Measurements from ENCODE around the gene ABI2. TPM values are rescaled to one million over a fixed set of nuclear protein-coding genes. Genes with fewer than 3 reads are reported as not detected.
"Not testable (repeated sequence)": the region's sequence is repeated elsewhere in the genome, so short reads cannot be mapped to it uniquely, and the experiment has no call there.

ABI2 gene
- total RNA-seq, 1 donor from 2014 or later: 161 TPM

GRCh38 chr2:203379156-203379555 lies 51.0 kb downstream of the ABI2 start:
- H3K27ac ChIP-seq: no peak overlapping the region
- peaks cover 9% of the 10 kb centered on the region for H3F3A ChIP-seq (ENCODE audit: low read depth)
- no peak for DNase-seq (ENCODE audit: low spot score)
- H3K4me1 ChIP-seq: no peaks in the 10 kb centered on the region
- H3K9ac ChIP-seq: no peak overlapping the region
- TF ChIP-seq CTCF (IDR thresholded peaks at IDR 0.05): no peak
- no peak for TF ChIP-seq EZH2phosphoT487 (IDR thresholded peaks at IDR 0.05)
- TF ChIP-seq EZH2 (IDR thresholded peaks at IDR 0.05): no peak
- H3K27me3 ChIP-seq: no peaks in the 10 kb centered on the region
- no peak overlapping the region for H3K27ac Mint-ChIP-seq
- H3K4me1 Mint-ChIP-seq: peaks cover 3% of the 10 kb centered on the region
- H3K9me3 Mint-ChIP-seq: no peaks in the 10 kb centered on the region
- H3K4me2 ChIP-seq: no peak overlapping the region
- H4K20me1 ChIP-seq (ENCODE audit: low read depth): peaks cover 17% of the 10 kb centered on the region
- H3K4me3 Mint-ChIP-seq: no peak overlapping the region
- peaks cover 67% of the 10 kb centered on the region for H3K79me2 ChIP-seq (ENCODE audit: low read depth)
- no peaks in the 10 kb centered on the region for H3K9me3 ChIP-seq (ENCODE audit: low read depth)
- no peak overlapping the region for H2AFZ ChIP-seq (replicated peaks)
- no peaks in the 10 kb centered on the region for H3K27me3 Mint-ChIP-seq (ENCODE audit: insufficient read depth, low read depth)
- peaks cover 15% of the 10 kb centered on the region for H3K36me3 Mint-ChIP-seq
- H3K36me3 ChIP-seq: peaks cover 27% of the 10 kb centered on the region
- no peak overlapping the region for H3K4me3 ChIP-seq

- H3K79me2 ChIP-seq (ENCODE audit: low read depth): peaks cover 46% of the 10 kb centered on the region
- H3K27me3 ChIP-seq: no peaks in the 10 kb centered on the region
- H4K20me1 ChIP-seq (ENCODE audit: low read depth): peaks cover 13% of the 10 kb centered on the region
- H2AFZ ChIP-seq (replicated peaks): no peak overlapping the region
- no peak for DNase-seq (ENCODE audit: low spot score)
- Mint-ChIP-seq H3K27me3 (ENCODE audit: insufficient read depth, low read depth) (no peaks in the 10 kb centered on the region), H3K4me3 (no peak overlapping the region), H3K9me3 (no peaks in the 10 kb centered on the region), H3K27ac (no peak overlapping the region), H3K4me1 (peaks cover 3% of the 10 kb centered on the region), H3K36me3 (peaks cover 13% of the 10 kb centered on the region)
- peaks cover 9% of the 10 kb centered on the region for H3F3A ChIP-seq (ENCODE audit: low read depth)
- H3K4me2 ChIP-seq: no peak overlapping the region
- H3K4me1 ChIP-seq: no peaks in the 10 kb centered on the region
- TF ChIP-seq CTCF (IDR thresholded peaks at IDR 0.05): no peak
- no peak for TF ChIP-seq EZH2phosphoT487 (IDR thresholded peaks at IDR 0.05)
- no peak for TF ChIP-seq EZH2 (IDR thresholded peaks at IDR 0.05)
- peaks cover 18% of the 10 kb centered on the region for H3K36me3 ChIP-seq
- H3K9me3 ChIP-seq (ENCODE audit: low read depth): no peaks in the 10 kb centered on the region
- H3K4me3 ChIP-seq: no peak overlapping the region
- H3K27ac ChIP-seq: no peak overlapping the region
- no peak overlapping the region for H3K9ac ChIP-seq
Measured at GRCh38 chr2:203383038-203383437, 54.8 kb downstream of the ABI2 start.

- H3K27ac Mint-ChIP-seq; H4K20me1 ChIP-seq (ENCODE audit: low read depth); H3K9ac ChIP-seq; H3K4me2 ChIP-seq; H2AFZ ChIP-seq (replicated peaks); H3F3A ChIP-seq (ENCODE audit: low read depth); H3K4me1 Mint-ChIP-seq; H3K27ac ChIP-seq; H3K27me3 Mint-ChIP-seq (ENCODE audit: insufficient read depth, low read depth); H3K9me3 Mint-ChIP-seq; H3K9me3 ChIP-seq (ENCODE audit: low read depth); H3K4me3 Mint-ChIP-seq; H3K27me3 ChIP-seq; H3K4me3 ChIP-seq; DNase-seq (ENCODE audit: low spot score); H3K4me1 ChIP-seq: not testable (repeated sequence)
- H3K79me2 ChIP-seq (ENCODE audit: low read depth): peaks cover 22% of the 10 kb centered on the region
- peaks cover 14% of the 10 kb centered on the region for H3K36me3 Mint-ChIP-seq
- peaks cover 13% of the 10 kb centered on the region for H3K36me3 ChIP-seq
Measured at GRCh38 chr2:203388153-203388552, 60.0 kb downstream of the ABI2 start.

- H3K27ac Mint-ChIP-seq: no peak overlapping the region
Measured at GRCh38 chr2:203394519-203395227, 66.5 kb downstream of the ABI2 start.

More at GRCh38 chr2:203394519-203395227, 66.5 kb downstream of the ABI2 start:
- TF ChIP-seq EZH2phosphoT487 (IDR thresholded peaks at IDR 0.05) (no peak), CTCF (IDR thresholded peaks at IDR 0.05) (peak; percentile 53)
- Mint-ChIP-seq H3K36me3 (peaks cover 45% of the 10 kb centered on the region), H3K27me3 (ENCODE audit: insufficient read depth, low read depth) (no peaks in the 10 kb centered on the region), H3K4me3 (no peak overlapping the region), H3K4me1 (no peaks in the 10 kb centered on the region), H3K9me3 (no peaks in the 10 kb centered on the region)
- no peak overlapping the region for H3K4me2 ChIP-seq
- H3K27me3 ChIP-seq: no peaks in the 10 kb centered on the region
- no peaks in the 10 kb centered on the region for H3K4me1 ChIP-seq
- H4K20me1 ChIP-seq (ENCODE audit: low read depth): no peaks in the 10 kb centered on the region
- H2AFZ ChIP-seq (replicated peaks): no peak overlapping the region
- no peak overlapping the region for H3K9ac ChIP-seq
- H3K79me2 ChIP-seq (ENCODE audit: low read depth): no peaks in the 10 kb centered on the region
- H3K4me3 ChIP-seq: no peak overlapping the region
- peak; percentile 25 for DNase-seq (ENCODE audit: low spot score)
- H3K9me3 ChIP-seq (ENCODE audit: low read depth): no peaks in the 10 kb centered on the region
- peaks cover 18% of the 10 kb centered on the region for H3K36me3 ChIP-seq
- H3K27ac ChIP-seq: no peak overlapping the region
- peaks cover 4% of the 10 kb centered on the region for H3F3A ChIP-seq (ENCODE audit: low read depth)

All from neural progenitor cell (in vitro differentiated cells).